RWPE1 (cell line): ENCODE measurements around the gene ST14.

Experiments used
- CTCF ChIA-PET: fragments of 350-600 bp; sonication (Branson Sonifier 250); formaldehyde crosslinking; extraction: SDS; loops from one replicate; lab custom pipeline; 2021; lab: Yijun Ruan, JAX
- POLR2A ChIA-PET: fragments of 400-600 bp; formaldehyde crosslinking; extraction: SDS; loops from one replicate; lab custom pipeline; 2020; ENCODE audit warnings: antibody characterized with exemption; ENCODE audit not compliant: low non-redundant PET; lab: Yijun Ruan, JAX
- DNase-seq: peaks from one replicate; pipeline ENCODE4 v3.0.0; 2012; ENCODE audit warnings: low spot score
- H3K27ac ChIP-seq: fragments of 450-650 bp; 2 replicates; pipeline ENCODE4 v1.5.1; 2017
- TF ChIP-seq, protein P1 (sequence below): fragments of 450-650 bp; conservative IDR thresholded peaks from 2 replicates; pipeline ENCODE4 v1.5.1; 2017; ENCODE audit warnings: low read depth, mild to moderate bottlenecking

The ST14 gene

DNA sequence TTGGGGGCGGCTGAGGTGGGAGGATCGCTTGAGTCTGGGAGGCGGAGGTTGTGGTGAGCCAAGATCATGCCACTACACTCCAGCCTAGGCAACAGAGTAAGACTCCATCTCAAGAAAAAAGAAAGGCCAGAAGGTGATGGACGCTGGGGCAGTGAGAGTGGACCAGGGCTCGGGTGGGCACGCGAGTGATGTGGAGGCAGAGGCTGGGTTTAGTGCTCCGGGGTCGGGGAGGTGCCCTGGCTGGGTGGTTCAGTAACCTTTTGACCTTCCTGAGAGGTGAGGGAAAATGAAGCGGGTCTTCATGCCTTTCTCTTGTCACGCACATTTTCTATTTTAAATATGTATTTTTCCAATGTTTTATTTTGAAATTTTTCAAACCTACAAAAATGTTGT lies 45.1 kb downstream of the ST14 start:
- ChIA-PET CTCF (no interaction called here), POLR2A (no interaction called here)

DNA sequence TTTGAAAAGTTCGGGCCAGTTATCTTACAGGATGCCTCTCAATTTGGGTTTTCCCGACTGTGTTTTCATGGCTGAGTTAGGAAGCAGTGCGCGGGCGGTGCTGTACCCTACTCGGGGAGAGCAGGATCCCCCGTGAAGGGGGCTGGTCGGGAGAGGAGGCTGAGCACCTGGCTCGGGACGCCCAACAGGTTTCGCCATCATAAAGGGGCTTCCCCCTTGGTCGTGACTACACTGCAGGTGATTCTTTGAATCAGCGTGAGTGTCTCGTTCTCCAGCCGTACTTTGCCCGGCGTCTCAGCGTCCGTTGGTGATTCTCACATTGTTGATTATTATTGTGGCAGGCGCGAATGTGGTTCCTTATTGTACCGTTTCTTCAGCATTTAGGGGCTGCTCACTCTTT lies 46.6 kb downstream of the ST14 start:
- POLR2A ChIA-PET: no interaction called here
- CTCF ChIA-PET: no interaction called here
- TF ChIP-seq, protein P1, sequence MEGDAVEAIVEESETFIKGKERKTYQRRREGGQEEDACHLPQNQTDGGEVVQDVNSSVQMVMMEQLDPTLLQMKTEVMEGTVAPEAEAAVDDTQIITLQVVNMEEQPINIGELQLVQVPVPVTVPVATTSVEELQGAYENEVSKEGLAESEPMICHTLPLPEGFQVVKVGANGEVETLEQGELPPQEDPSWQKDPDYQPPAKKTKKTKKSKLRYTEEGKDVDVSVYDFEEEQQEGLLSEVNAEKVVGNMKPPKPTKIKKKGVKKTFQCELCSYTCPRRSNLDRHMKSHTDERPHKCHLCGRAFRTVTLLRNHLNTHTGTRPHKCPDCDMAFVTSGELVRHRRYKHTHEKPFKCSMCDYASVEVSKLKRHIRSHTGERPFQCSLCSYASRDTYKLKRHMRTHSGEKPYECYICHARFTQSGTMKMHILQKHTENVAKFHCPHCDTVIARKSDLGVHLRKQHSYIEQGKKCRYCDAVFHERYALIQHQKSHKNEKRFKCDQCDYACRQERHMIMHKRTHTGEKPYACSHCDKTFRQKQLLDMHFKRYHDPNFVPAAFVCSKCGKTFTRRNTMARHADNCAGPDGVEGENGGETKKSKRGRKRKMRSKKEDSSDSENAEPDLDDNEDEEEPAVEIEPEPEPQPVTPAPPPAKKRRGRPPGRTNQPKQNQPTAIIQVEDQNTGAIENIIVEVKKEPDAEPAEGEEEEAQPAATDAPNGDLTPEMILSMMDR: no peak
- no peak overlapping the region for H3K27ac ChIP-seq
- no peak for DNase-seq

More for the DNA sequence above, 45.1 kb downstream of the ST14 start:
- TF ChIP-seq, protein P1: no peak
- no peak overlapping the region for H3K27ac ChIP-seq
- DNase-seq: no peak

DNA sequence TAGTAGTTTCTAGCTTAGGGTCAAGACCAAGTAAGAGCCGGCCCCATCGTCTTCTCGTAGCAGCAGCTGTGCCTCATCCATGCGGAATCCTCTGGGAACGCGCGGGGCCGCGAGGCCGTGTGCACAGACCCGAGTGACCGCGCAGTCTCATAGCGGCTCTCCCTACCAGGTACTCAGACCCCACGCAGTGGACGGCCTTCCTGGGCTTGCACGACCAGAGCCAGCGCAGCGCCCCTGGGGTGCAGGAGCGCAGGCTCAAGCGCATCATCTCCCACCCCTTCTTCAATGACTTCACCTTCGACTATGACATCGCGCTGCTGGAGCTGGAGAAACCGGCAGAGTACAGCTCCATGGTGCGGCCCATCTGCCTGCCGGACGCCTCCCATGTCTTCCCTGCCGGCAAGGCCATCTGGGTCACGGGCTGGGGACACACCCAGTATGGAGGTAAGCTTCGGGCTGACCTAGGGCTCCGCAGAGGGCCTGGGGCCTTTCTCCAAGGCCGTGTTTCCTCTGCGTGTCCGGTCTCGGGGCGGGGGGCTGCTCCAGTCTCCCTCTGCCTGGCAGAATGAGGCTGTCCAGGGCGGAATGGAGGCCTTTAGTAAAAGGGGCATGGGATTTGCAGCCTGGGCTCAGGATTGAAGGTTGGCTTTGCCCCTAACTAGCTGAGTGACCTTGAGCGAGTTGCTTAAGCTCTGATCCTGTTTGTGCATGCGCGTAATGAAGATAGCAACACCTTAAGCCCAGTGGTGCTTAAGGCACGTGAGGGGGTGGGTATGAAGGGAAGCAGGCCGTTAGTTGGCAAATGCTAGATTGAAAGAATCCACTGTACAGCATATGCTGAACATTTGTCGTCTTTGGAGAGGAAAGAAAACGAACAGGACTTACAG lies 48.9 kb downstream of the ST14 start:
- no peak overlapping the region for H3K27ac ChIP-seq
- TF ChIP-seq, protein P1: no peak
- no peak for DNase-seq
- CTCF ChIA-PET: no interaction called here
- POLR2A ChIA-PET: no interaction called here

DNA sequence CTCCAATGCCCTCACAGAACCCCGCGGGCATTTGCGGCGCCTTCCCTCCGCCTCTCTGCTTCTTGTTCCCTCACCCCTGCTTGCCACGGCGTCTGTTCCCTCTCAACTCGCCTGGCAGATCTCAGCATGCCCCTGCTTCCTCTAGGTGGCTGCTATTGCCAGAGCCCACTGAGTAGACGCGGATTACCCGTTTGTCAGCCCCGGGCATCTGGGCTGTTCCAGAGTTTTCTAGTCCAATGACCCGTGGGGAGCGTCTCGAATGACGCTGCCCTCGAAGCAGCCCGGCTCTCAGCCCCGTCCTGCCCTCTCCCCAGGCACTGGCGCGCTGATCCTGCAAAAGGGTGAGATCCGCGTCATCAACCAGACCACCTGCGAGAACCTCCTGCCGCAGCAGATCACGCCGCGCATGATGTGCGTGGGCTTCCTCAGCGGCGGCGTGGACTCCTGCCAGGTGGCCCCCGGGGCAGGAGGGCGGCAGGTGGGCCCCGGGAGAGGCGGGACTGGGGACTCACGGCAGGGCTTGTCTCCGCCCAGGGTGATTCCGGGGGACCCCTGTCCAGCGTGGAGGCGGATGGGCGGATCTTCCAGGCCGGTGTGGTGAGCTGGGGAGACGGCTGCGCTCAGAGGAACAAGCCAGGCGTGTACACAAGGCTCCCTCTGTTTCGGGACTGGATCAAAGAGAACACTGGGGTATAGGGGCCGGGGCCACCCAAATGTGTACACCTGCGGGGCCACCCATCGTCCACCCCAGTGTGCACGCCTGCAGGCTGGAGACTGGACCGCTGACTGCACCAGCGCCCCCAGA lies 49.7 kb downstream of the ST14 start:
- TF ChIP-seq, protein P1: no peak
- ChIA-PET POLR2A (no interaction called here), CTCF (no interaction called here)
- no peak for DNase-seq
- no peak overlapping the region for H3K27ac ChIP-seq

DNA sequence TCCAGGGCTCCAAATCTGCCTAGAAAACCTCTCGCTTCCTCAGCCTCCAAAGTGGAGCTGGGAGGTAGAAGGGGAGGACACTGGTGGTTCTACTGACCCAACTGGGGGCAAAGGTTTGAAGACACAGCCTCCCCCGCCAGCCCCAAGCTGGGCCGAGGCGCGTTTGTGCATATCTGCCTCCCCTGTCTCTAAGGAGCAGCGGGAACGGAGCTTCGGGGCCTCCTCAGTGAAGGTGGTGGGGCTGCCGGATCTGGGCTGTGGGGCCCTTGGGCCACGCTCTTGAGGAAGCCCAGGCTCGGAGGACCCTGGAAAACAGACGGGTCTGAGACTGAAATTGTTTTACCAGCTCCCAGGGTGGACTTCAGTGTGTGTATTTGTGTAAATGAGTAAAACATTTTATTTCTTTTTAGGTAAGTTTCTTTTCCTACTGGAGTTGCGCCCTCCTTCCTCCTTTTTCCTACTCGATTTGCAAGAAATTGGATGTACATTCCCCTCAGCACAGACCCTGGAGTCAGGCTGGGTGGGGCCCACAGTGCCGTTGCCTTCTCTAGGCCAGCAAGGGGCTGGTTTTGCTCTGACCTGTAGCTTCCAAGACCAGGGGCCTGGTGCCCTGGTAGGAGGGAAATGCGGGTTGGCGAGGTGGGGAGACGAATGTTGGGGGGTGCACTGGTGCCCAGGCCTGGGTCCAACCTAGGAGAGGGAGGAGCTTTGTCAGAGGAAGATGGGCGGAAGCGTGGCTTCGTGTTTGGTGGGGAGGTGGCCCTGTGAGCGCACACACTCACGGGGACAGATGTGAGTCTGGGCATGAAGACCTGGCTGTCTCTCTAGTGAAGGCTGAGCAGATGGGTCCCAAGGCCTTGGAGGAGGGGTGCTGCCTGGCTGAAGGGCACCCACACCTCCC lies 50.6 kb downstream of the ST14 start:
- ChIA-PET POLR2A (no interaction called here), CTCF (interaction anchor here (0.6 kb wide), 1 partner anchor 265 kb away, joined by 3 read pairs; no protein-coding TSS in a partner anchor)
- no peak overlapping the region for H3K27ac ChIP-seq

More for the DNA sequence above, 50.6 kb downstream of the ST14 start:
- TF ChIP-seq, protein P1: no peak
- DNase-seq: no peak
